Fibroblast of villous mesenchyme (primary cell): ENCODE data around the gene REXO1. TPM values are rescaled to one million over a fixed set of nuclear protein-coding genes. Genes with fewer than 3 reads are reported as not detected.

Experiments
- DNase-seq: peaks from one replicate; pipeline ENCODE4 v3.0.0-alpha.2; 2010; ENCODE audit warnings: low read depth
- H3K4me3 ChIP-seq: 2 replicates; pipeline ENCODE4 v1.5.1; 2011; ENCODE audit warnings: low read depth, mild to moderate bottlenecking, low read length
- total RNA-seq: library from RNA; depleted of rRNA; stranded (reverse); fragments of >200 nt; gene quantifications from 2 replicates; pipeline ENCODE4 v1.2.3, GENCODE V29; 2012
- TF ChIP-seq, protein P1 (sequence below): IDR thresholded peaks from 2 replicates; pipeline ENCODE4 v1.5.1; 2012; ENCODE audit warnings: low read depth, mild to moderate bottlenecking, low read length; ENCODE audit not compliant: insufficient read depth

Gene REXO1
- total RNA-seq, 1 donor = 11.2 TPM

- DNase-seq = peak; percentile 70
- TF ChIP-seq, protein P1, sequence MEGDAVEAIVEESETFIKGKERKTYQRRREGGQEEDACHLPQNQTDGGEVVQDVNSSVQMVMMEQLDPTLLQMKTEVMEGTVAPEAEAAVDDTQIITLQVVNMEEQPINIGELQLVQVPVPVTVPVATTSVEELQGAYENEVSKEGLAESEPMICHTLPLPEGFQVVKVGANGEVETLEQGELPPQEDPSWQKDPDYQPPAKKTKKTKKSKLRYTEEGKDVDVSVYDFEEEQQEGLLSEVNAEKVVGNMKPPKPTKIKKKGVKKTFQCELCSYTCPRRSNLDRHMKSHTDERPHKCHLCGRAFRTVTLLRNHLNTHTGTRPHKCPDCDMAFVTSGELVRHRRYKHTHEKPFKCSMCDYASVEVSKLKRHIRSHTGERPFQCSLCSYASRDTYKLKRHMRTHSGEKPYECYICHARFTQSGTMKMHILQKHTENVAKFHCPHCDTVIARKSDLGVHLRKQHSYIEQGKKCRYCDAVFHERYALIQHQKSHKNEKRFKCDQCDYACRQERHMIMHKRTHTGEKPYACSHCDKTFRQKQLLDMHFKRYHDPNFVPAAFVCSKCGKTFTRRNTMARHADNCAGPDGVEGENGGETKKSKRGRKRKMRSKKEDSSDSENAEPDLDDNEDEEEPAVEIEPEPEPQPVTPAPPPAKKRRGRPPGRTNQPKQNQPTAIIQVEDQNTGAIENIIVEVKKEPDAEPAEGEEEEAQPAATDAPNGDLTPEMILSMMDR = peak; percentile 94
- no peak overlapping the region for H3K4me3 ChIP-seq
Measured at GRCh38 chr19:1825909-1826556, 22.2 kb downstream of the REXO1 start.

DNA sequence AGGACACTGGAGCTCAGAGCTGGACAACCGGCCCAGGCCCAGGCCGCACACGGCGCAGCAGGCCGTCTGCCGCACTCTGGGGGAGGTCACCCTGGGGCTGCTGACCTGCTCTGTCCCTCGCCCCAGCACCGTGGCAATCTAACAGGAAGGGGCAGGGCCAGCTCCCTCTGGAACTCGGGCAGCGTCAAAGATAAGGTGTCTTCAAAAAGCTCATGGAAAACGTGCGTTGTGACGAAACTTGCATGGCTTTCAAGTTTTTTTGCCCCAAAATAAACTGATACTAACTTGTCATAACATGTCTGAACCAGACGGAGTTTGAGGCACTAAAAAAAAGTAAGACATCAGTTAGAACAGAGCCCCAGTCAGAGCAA is 24.0 kb downstream of the REXO1 start:
- DNase-seq = no peak
- TF ChIP-seq, protein P1 = no peak
- H3K4me3 ChIP-seq = no peak overlapping the region

GRCh38 chr19:1823539-1824251 is 24.6 kb downstream of the REXO1 start:
- H3K4me3 ChIP-seq = no peak overlapping the region
- TF ChIP-seq, protein P1 = no peak
- no peak for DNase-seq

DNA sequence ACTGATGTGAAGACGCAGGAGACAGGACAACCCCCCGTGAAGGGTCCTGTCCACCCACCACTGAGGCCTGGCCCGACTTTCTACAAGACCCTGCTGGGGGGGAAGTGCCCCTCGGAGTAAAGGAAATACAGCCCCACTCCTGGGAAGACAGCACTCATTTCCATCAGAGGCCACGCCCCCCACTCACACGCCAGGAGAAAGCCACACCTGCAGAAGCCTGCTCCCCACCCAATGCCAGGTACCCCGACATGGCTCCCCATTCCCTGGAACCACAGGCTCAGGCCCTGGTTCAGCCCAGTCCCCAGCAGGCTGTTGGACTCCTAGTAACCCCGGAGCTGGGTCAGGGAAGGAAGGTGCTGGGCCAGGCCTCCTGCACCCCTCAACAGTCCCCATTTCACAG is 25.3 kb downstream of the REXO1 start:
- DNase-seq = no peak

GRCh38 chr19:1822210-1822609 is 26.1 kb downstream of the REXO1 start:
- TF ChIP-seq, protein P1 = no peak

More for the DNA sequence above, 25.3 kb downstream of the REXO1 start:
- TF ChIP-seq, protein P1 = no peak
- no peak overlapping the region for H3K4me3 ChIP-seq

GRCh38 chr19:1819341-1820255 is 28.7 kb downstream of the REXO1 start:
- H3K4me3 ChIP-seq = no peak overlapping the region
- no peak for DNase-seq
- TF ChIP-seq, protein P1 = no peak

More at GRCh38 chr19:1822210-1822609, 26.1 kb downstream of the REXO1 start:
- DNase-seq = no peak
- H3K4me3 ChIP-seq = no peak overlapping the region
